Small intestine (tissue), 7 donors: ENCODE data around the gene MYO15A. TPM values are rescaled to one million over a fixed set of nuclear protein-coding genes. Genes with fewer than 3 reads are reported as not detected.

Experiments used
- DNase-seq, 2 donors: peaks; one replicate each; pipeline versions ENCODE4 v3.0.0 to v3.0.0-alpha.2; 2013
- FAIRE-seq: peaks from 2 replicates; lab custom pipeline; 2012; peaks lifted over from hg19 to GRCh38; lab: Jason Lieb, UNC
- H3K27ac ChIP-seq, 3 donors: one replicate each; pipeline ENCODE4 v1.5.1; 2013; ENCODE audit warnings: low read length in 2 of 3, mild to moderate bottlenecking in 2 of 3, control low read depth in 1 of 3, inconsistent platforms in 1 of 3, low read depth in 1 of 3, moderate library complexity in 1 of 3
- H3K27me3 ChIP-seq, 3 donors: one replicate each; pipeline ENCODE4 v1.6.1; 2013; ENCODE audit warnings: low read length in 3 of 3, inconsistent platforms in 1 of 3; ENCODE audit not compliant: control insufficient read depth in 3 of 3, insufficient read depth in 3 of 3
- H3K36me3 ChIP-seq, 3 donors: one replicate each; pipeline ENCODE4 v1.6.1; 2013; ENCODE audit warnings: low read length in 3 of 3, inconsistent platforms in 1 of 3, low read depth in 1 of 3, mild to moderate bottlenecking in 1 of 3, moderate library complexity in 1 of 3; ENCODE audit not compliant: control insufficient read depth in 3 of 3, insufficient read depth in 2 of 3
- H3K4me1 ChIP-seq, 3 donors: one replicate each; pipeline ENCODE4 v1.6.1; 2013; ENCODE audit warnings: low read length in 2 of 3, inconsistent platforms in 1 of 3, low read depth in 1 of 3, mild to moderate bottlenecking in 1 of 3, moderate library complexity in 1 of 3; ENCODE audit not compliant: control insufficient read depth in 3 of 3, insufficient read depth in 2 of 3
- H3K4me3 ChIP-seq, 3 donors: one replicate each; pipeline ENCODE4 v1.5.1; 2013; ENCODE audit warnings: low read length in 3 of 3, control low read depth in 1 of 3, inconsistent platforms in 1 of 3, low read depth in 1 of 3, mild to moderate bottlenecking in 1 of 3, moderate library complexity in 1 of 3
- H3K9me3 ChIP-seq, 2 donors: one replicate each; pipeline ENCODE4 v1.6.1; 2013; ENCODE audit warnings: low read depth in 1 of 2, low read length in 1 of 2; ENCODE audit not compliant: control insufficient read depth in 2 of 2, insufficient read depth in 1 of 2
- WGBS, 3 donors: extraction: QIAGEN DNeasy Blood & Tissue Kit; methylation state at CpG; one replicate each; pipeline ENCODE4 v1.1.7; 2013; 5-methylcytosine and 5-hydroxymethylcytosine counted together
- polyA plus RNA-seq, 4 donors: library from polyadenylated mRNA; stranded (reverse) in 3 of 4; unstranded in 1 of 4; fragments of 200-250 nt in 3 of 4; fragments of 120-200 nt in 1 of 4; gene quantifications; one replicate each; pipeline versions ENCODE4 v1.2.1 to v1.2.3, GENCODE V29; 2013
- donor health status: healthy with polysubstance abuse.
- donor health status: control.
- donor health status: control.
- donor health status: Bipolar disorder and iron deficiency.
- donor health status: healthy.

The MYO15A gene
- polyA plus RNA-seq, 4 donors, result 0.22 to 2.7 (median 1.6) TPM

- peak overlapping the region; percentile 72 to 92 (median 75) for H3K4me3 ChIP-seq
- no peaks in the 10 kb centered on the region for H3K9me3 ChIP-seq
- H3K4me1 ChIP-seq, result peaks cover 10 to 28% (median 23%) of the 10 kb centered on the region in 3 donors
- H3K36me3 ChIP-seq, result peaks cover 0 to 27% (median 2%) of the 10 kb centered on the region in 3 donors
- H3K27ac ChIP-seq, result peak overlapping the region; percentile 89 to 96 (median 91)
- no peaks in the 10 kb centered on the region for H3K27me3 ChIP-seq
- whole genome bisulfite sequencing, 3 donors, result 0 to 1% (median 0%) methylated on average over 77 to 92 of the region's 92 CpGs
- FAIRE-seq, result no peak
- peak; percentile 36 to 74 for DNase-seq
These were observed 75.8 kb downstream of the MYO15A start for GRCh38 chr17:18184143-18185031.

DNA sequence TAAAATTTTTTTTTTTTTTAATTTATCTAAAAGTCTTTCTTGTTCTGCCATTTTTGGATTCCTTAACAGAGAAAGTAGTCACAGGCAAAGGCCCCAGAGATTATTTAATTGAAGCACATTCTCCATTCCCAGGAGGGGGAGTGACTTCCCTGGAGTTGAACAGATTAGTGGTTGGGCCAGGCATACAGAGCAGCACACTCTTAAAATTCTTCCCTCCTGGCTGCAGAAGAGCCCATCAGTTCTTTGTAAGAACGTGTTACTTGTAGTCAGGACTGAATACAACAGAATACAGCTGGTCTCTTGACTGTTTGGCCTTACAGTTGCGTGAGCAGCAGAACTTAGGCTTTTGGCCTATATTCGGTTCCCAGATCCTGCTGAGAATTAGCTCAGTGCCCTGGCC, 76.8 kb downstream of the MYO15A start:
- peaks cover 10 to 32% (median 31%) of the 10 kb centered on the region in 3 donors for H3K4me1 ChIP-seq
- H3K4me3 ChIP-seq, result peak overlapping the region; percentile 3 to 92 (median 72)
- no peaks in the 10 kb centered on the region for H3K9me3 ChIP-seq
- H3K27ac ChIP-seq, result peak overlapping the region in 1 of 3 donors; percentile 9
- 10 to 14% (median 11%) methylated on average over 3 of the region's 3 CpGs for WGBS, 3 donors
- DNase-seq, result peak in 1 of 2 donors; percentile 20
- H3K27me3 ChIP-seq, result no peaks in the 10 kb centered on the region
- FAIRE-seq, result no peak
- H3K36me3 ChIP-seq, result peaks cover 0 to 31% (median 7%) of the 10 kb centered on the region in 3 donors

GRCh38 chr17:18185832-18186626, 77.5 kb downstream of the MYO15A start:
- FAIRE-seq (no peak), DNase-seq (peak in 1 of 2 donors; percentile 27)
- Histone ChIP-seq H3K36me3 (peaks cover 0 to 37% (median 7%) of the 10 kb centered on the region in 3 donors), H3K4me3 (peak overlapping the region; percentile 3 to 92 (median 72)), H3K27ac (peak overlapping the region in 1 of 3 donors; percentile 9), H3K9me3 (no peaks in the 10 kb centered on the region), H3K27me3 (no peaks in the 10 kb centered on the region), H3K4me1 (peaks cover 14 to 38% (median 38%) of the 10 kb centered on the region in 3 donors)
- 43 to 49% (median 46%) methylated on average over 10 of the region's 10 CpGs for WGBS, 3 donors

DNA sequence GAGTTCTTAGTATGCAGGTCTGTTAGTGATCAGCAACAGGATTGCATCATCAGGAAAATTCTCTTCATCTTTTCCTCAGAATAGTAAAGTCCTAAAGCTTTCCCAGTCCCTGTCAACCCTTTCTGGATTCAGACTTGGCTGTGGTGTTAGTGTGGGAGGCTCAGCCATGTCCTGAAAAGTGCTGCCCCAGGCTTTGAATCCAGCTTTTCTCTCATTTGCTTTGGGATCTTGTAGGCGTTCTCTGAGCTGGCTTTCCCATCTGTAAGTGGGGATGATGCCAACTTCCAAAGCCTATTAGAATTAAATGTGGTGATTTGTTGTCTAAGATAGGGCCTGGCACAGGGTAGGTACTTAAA, 78.0 kb downstream of the MYO15A start:
- no peak for DNase-seq
- no peaks in the 10 kb centered on the region for H3K27me3 ChIP-seq
- H3K4me3 ChIP-seq, result peak overlapping the region; percentile 2 to 92 (median 72)
- H3K4me1 ChIP-seq, result peaks cover 18 to 42% (median 42%) of the 10 kb centered on the region in 3 donors
- 6 to 52% (median 27%) methylated on average over 1 of the region's 1 CpG for WGBS, 3 donors
- H3K36me3 ChIP-seq, result peaks cover 0 to 42% (median 7%) of the 10 kb centered on the region in 3 donors
- H3K27ac ChIP-seq, result no peak overlapping the region
- H3K9me3 ChIP-seq, result no peaks in the 10 kb centered on the region
- FAIRE-seq, result no peak

GRCh38 chr17:18187226-18187625, 78.7 kb downstream of the MYO15A start:
- peaks cover 19 to 41% (median 40%) of the 10 kb centered on the region in 3 donors for H3K4me1 ChIP-seq
- H3K27me3 ChIP-seq, result no peaks in the 10 kb centered on the region
- H3K36me3 ChIP-seq, result peaks cover 0 to 48% (median 7%) of the 10 kb centered on the region in 3 donors
- FAIRE-seq (no peak), DNase-seq (peak in 1 of 2 donors; percentile 15)
- no peak overlapping the region for H3K27ac ChIP-seq
- H3K9me3 ChIP-seq, result no peaks in the 10 kb centered on the region
- peak overlapping the region in 2 of 3 donors; percentile 72 to 92 for H3K4me3 ChIP-seq
- WGBS, 3 donors, result 3 to 21% (median 10%) methylated on average over 2 of the region's 2 CpGs

DNA sequence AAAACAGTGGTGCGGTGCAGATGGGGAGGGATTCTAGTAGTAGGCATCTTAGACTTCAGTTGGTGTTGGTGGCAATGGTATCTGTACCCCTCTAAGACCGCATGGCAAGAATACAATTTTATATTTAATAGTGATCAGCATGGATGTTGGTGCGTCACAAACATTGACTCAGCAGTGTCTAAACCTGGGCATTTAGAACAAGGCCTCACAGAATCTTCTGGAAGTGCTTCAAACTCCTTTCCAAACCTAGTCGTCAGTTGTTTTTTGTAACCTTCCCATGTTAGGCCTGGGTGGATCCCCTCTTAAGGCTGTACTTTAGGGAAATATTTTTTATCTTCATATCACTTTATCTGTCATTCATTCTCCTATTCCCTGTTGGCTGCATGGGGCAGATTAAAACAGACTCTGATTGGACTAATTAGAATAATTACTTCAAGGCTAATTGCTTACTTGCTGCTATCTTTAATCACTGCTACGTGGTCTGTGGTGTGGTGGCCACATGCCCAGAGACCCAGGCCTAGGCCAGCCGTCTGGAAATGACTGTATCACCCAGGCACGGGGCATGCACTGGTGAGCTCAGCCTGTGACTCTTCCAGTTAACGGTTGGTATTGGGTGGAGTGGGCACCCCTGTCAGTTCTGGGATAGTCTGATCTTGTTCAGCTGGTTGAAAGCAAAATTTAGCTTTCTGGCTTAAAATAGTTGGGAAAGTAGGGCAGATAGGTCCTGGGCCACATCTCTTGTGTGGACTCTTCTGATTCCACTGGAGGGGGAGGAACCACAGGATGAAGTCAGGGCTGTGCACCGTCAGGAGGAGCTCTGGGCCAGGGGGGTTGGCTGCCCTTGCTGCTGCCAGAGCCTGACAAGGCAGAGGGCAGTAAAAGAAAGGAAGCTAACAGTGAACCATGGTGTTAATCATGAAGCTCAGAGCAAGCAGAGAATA, 79.5 kb downstream of the MYO15A start:
- peak overlapping the region in 2 of 3 donors; percentile 21 to 72 for H3K4me3 ChIP-seq
- H3K27me3 ChIP-seq, result no peaks in the 10 kb centered on the region
- DNase-seq, result no peak
- no peaks in the 10 kb centered on the region for H3K9me3 ChIP-seq
- H3K4me1 ChIP-seq, result peaks cover 19 to 39% (median 38%) of the 10 kb centered on the region in 3 donors
- no peak for FAIRE-seq
- WGBS, 3 donors, result 29 to 34% (median 31%) methylated on average over 9 of the region's 9 CpGs
- no peak overlapping the region for H3K27ac ChIP-seq
- peaks cover 0 to 52% (median 10%) of the 10 kb centered on the region in 3 donors for H3K36me3 ChIP-seq

DNA sequence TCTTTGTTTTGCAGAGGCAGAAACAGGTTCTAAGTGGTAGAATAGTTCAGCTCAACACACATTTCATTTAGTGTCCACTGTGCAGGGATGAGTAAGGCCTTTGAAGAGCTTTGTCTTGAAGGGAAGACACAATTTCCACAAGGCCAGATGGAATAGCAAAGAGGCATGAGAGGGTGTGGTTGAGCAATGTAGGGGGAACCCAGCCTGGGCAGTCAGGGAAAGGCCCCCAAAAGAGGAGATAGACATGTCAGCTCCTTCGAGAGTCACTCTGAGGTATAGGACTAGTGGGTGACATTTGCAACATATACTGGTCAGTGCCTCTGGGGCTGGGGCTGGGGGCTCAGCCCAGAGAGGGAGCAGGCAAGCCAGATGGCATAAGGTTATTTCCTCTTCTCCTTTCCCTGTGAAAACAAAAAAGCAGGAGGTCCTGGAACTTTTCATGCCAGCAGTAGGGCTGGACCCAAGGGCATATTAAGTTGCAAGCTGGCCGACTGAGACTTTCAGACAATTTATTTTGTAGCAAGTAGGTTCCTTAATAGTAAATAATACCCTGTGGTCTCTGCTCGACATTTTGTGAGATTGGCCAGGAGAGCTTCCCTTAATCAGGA, 82.2 kb downstream of the MYO15A start:
- H3K4me1 ChIP-seq, result peaks cover 19 to 39% (median 38%) of the 10 kb centered on the region in 3 donors
- FAIRE-seq, result no peak
- peak overlapping the region in 1 of 3 donors; percentile 21 for H3K27ac ChIP-seq

More for the DNA sequence above, 82.2 kb downstream of the MYO15A start:
- peaks cover 10 to 63% (median 13%) of the 10 kb centered on the region in 3 donors for H3K36me3 ChIP-seq
- WGBS, 3 donors, result 48 to 59% (median 53%) methylated on average over 3 of the region's 3 CpGs
- H3K4me3 ChIP-seq, result no peak overlapping the region
- H3K9me3 ChIP-seq, result no peaks in the 10 kb centered on the region
- DNase-seq, result no peak
- H3K27me3 ChIP-seq, result no peaks in the 10 kb centered on the region
